ENCODE data around the gene TBX4. TPM values are rescaled to one million over a fixed set of nuclear protein-coding genes. Genes with fewer than 3 reads are reported as not detected.

TBX4 gene
- total RNA-seq, 3 donors from 2014 or later = not detected

- TF ChIP-seq CTCF (IDR thresholded peaks at IDR 0.05) = no peak
- no peak overlapping the region for H3K4me3 ChIP-seq
- DNase-seq (peak in 2 of 3 donors; percentile 27 to 35), ATAC-seq (no peak)
- H3K9me3 ChIP-seq = no peaks in the 10 kb centered on the region
- peaks cover 36% of the 10 kb centered on the region for H3K4me1 ChIP-seq (ENCODE audit: low read depth)
- intact Hi-C loops (cut with DNase I, micrococcal nuclease) = loop anchor here in 1 of 2 donors (10.0 kb wide), 1 partner anchor 404 kb away; no protein-coding TSS in a partner anchor
- H3K36me3 ChIP-seq (ENCODE audit: low read depth) = no peaks in the 10 kb centered on the region
These were observed 43.8 kb upstream of the TBX4 start for GRCh38 chr17:61408151-61409041.

- DNase-seq = peak; percentile 48 to 71 (median 60)
- peaks cover 31% of the 10 kb centered on the region for H3K4me1 ChIP-seq (ENCODE audit: low read depth)
- peak; percentile 17 for TF ChIP-seq CTCF (IDR thresholded peaks at IDR 0.05)
- H3K4me3 ChIP-seq = no peak overlapping the region
- ATAC-seq = peak; percentile 37
- no peaks in the 10 kb centered on the region for H3K9me3 ChIP-seq
- intact Hi-C loops (cut with DNase I, micrococcal nuclease) = loop anchor here (10.0 kb wide), 4 partner anchors 135 to 425 kb away; no protein-coding TSS in a partner anchor
- H3K36me3 ChIP-seq (ENCODE audit: low read depth) = no peaks in the 10 kb centered on the region
These were observed 42.7 kb upstream of the TBX4 start for GRCh38 chr17:61409301-61410112.

GRCh38 chr17:61410141-61411010 lies 41.8 kb upstream of the TBX4 start:
- DNase-seq (peak; percentile 79 to 87 (median 82)), ATAC-seq (peak; percentile 59)
- intact Hi-C loops (cut with DNase I, micrococcal nuclease) = loop anchor here (10.0 kb wide), 3 partner anchors 134 to 424 kb away; no protein-coding TSS in a partner anchor
- no peak overlapping the region for H3K4me3 ChIP-seq
- no peaks in the 10 kb centered on the region for H3K9me3 ChIP-seq
- H3K36me3 ChIP-seq (ENCODE audit: low read depth) = no peaks in the 10 kb centered on the region
- TF ChIP-seq CTCF (IDR thresholded peaks at IDR 0.05) = peak; percentile 37
- peaks cover 25% of the 10 kb centered on the region for H3K4me1 ChIP-seq (ENCODE audit: low read depth)

- Histone ChIP-seq H3K36me3 (ENCODE audit: low read depth) (no peaks in the 10 kb centered on the region), H3K9me3 (no peaks in the 10 kb centered on the region), H3K4me1 (ENCODE audit: low read depth) (peaks cover 25% of the 10 kb centered on the region), H3K4me3 (no peak overlapping the region)
- TF ChIP-seq CTCF (IDR thresholded peaks at IDR 0.05) = no peak
- ATAC-seq (no peak), DNase-seq (no peak)
- intact Hi-C loops (cut with DNase I, micrococcal nuclease) = loop anchor here (10.0 kb wide), 3 partner anchors 134 to 424 kb away; no protein-coding TSS in a partner anchor
These were observed 41.3 kb upstream of the TBX4 start for GRCh38 chr17:61411011-61411260.
